ENCODE results near the gene UQCRC2. TPM values are rescaled to one million over a fixed set of nuclear protein-coding genes. Genes with fewer than 3 reads are reported as not detected.
"Not testable (repeated sequence)": the region's sequence is repeated elsewhere in the genome, so short reads cannot be mapped to it uniquely, and the experiment has no call there.

Gene UQCRC2
- total RNA-seq = 100 to 1,000 TPM; 356 to 383 TPM

DNA sequence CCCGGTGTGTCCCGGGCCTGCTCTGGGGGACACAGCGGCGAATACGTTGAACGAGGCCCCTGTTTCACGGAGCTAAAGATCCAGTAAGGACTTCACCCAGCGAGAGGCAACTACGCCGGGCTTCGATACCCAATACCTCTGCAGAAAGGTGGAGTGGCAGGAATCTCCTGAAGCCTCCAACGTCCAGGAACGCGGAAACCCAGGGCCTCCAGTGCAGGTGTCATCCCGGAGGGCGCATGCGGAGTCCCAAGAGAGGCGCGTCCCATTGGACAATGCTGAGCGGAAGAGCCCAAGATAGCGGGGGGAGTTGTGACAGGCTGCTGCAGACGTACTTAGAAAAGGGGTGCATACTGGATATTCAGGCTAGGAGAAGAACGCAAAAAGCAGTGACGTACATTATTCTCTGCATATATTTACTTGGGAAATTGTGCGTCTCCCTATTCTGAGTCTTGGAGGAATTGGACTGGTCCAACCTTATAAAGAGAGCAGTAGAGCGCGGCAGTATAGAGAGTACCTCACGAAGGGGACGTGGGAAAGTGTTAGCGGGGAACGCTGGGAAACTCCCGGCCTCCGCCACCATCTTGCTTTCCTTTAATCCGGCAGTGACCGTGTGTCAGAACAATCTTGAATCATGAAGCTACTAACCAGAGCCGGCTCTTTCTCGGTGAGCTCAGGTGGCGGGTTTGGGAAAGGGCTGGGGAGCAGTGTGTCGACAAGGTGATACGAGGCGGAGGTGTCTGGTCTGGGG, at the start of gene UQCRC2:
TSS of gene UQCRC2 (plus strand) at position 569 of the 748 bp plus-strand sequence. CDS start at position 632, 63 bp downstream.
- Mint-ChIP-seq H3K4me3 (peak within 1 kb of the TSS; percentile 100), H3K36me3 (ENCODE audit: low read depth) (peaks cover 45% of the 10 kb centered on the region), H3K4me1 (ENCODE audit: low read depth) (peaks cover 53% of the 10 kb centered on the region), H3K9me3 (no peaks in the 10 kb centered on the region), H3K27me3 (no peaks in the 10 kb centered on the region), H3K27ac (peak within 1 kb of the TSS; percentile 98)
- POLR2A ChIA-PET = interaction anchor here (0.7 to 2.5 kb wide), 19 partner anchors 8 to 344 kb away, joined by 3 to 19 read pairs (median 4); partner anchors contain the start of genes MOSMO and POLR3E
- TF ChIP-seq, protein P1, sequence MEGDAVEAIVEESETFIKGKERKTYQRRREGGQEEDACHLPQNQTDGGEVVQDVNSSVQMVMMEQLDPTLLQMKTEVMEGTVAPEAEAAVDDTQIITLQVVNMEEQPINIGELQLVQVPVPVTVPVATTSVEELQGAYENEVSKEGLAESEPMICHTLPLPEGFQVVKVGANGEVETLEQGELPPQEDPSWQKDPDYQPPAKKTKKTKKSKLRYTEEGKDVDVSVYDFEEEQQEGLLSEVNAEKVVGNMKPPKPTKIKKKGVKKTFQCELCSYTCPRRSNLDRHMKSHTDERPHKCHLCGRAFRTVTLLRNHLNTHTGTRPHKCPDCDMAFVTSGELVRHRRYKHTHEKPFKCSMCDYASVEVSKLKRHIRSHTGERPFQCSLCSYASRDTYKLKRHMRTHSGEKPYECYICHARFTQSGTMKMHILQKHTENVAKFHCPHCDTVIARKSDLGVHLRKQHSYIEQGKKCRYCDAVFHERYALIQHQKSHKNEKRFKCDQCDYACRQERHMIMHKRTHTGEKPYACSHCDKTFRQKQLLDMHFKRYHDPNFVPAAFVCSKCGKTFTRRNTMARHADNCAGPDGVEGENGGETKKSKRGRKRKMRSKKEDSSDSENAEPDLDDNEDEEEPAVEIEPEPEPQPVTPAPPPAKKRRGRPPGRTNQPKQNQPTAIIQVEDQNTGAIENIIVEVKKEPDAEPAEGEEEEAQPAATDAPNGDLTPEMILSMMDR (IDR thresholded peaks at IDR 0.05) = no peak
- intact Hi-C loops (cut with micrococcal nuclease) = loop anchor here (5.0 kb wide), 1 partner anchor 234 kb away; no protein-coding TSS in a partner anchor
- DNase-seq = peak; percentile 94
- CTCF ChIA-PET = interaction anchor here (0.8 to 4.0 kb wide), 5 partner anchors 11 to 236 kb away, joined by 3 to 19 read pairs (median 3); no protein-coding TSS in a partner anchor
- peak; percentile 93 for ATAC-seq

DNA sequence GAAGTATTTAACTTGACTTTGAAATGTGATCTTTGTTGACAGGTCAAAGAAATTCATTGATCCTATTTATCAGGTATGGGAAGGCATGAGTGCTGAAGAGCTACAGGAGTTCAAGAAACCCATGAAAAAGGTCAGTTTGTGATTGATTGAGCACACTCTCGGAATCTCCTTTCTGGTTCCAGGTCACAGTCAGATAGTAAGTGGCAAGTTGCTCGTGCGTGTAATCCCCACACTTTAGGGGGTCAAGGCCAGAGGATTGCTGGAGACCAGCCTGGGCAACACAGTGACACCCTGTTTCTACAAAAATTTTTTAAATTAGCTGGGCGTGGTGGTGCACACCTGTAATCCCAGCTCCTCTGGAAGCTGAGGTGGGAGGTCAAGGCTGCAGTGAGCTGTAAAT, 20.5 kb upstream of the UQCRC2 start:
- H3K4me3 Mint-ChIP-seq; H3K9me3 Mint-ChIP-seq; POLR2A ChIA-PET; intact Hi-C loops (cut with micrococcal nuclease); H3K27me3 Mint-ChIP-seq; CTCF ChIA-PET; ATAC-seq; DNase-seq; H3K27ac Mint-ChIP-seq; H3K36me3 Mint-ChIP-seq (ENCODE audit: low read depth): not testable (repeated sequence)
- peaks cover 16% of the 10 kb centered on the region for H3K4me1 Mint-ChIP-seq (ENCODE audit: low read depth)

DNA sequence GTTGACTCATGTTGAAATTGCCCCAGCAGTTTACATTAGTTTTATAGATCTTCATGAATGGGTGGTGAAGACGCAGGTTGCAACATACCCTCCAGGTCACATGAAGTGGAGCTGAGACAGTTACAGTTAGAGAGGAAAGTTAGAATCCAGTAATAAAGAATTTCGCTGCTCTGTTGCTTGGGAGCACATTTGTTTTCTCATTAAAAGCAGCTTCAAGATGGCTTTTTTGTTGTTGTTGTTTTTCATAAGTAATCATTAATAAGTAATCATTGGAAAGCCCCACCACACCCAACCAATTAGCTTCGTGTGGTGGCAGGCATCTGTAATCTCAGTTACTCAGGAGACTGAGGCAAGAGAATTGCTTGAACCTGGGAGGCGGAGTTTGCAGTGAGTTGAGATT, 19.8 kb upstream of the UQCRC2 start:
- intact Hi-C loops (cut with micrococcal nuclease); POLR2A ChIA-PET; CTCF ChIA-PET; H3K9me3 Mint-ChIP-seq; H3K36me3 Mint-ChIP-seq (ENCODE audit: low read depth); H3K27me3 Mint-ChIP-seq; H3K27ac Mint-ChIP-seq; H3K4me3 Mint-ChIP-seq; DNase-seq; ATAC-seq: not testable (repeated sequence)
- H3K4me1 Mint-ChIP-seq (ENCODE audit: low read depth) = peaks cover 16% of the 10 kb centered on the region

DNA sequence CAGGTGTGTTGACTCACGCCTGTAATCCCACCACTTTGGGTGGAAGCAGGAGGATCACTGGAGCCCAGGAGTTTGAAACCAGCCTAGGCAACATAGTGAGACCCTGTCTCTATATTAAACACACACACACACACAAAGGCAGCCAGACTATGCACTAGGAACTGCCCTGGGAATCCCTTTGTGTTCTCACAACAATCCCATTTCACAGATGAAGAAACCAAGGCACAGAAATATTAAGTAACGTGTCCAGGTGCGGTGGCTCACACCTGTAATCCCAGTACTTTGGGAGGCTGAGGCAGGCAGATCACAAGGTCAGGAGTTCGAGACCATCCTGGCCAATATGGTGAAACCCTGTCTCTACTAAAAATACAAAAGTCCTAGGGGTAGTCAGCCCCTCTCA, 19.4 kb upstream of the UQCRC2 start:
- ATAC-seq; H3K4me3 Mint-ChIP-seq; H3K9me3 Mint-ChIP-seq; DNase-seq; H3K27me3 Mint-ChIP-seq; intact Hi-C loops (cut with micrococcal nuclease); H3K36me3 Mint-ChIP-seq (ENCODE audit: low read depth); H3K27ac Mint-ChIP-seq; POLR2A ChIA-PET: not testable (repeated sequence)
- CTCF ChIA-PET = interaction anchor here (0.6 kb wide), 1 partner anchor 255 kb away, joined by 3 read pairs; no protein-coding TSS in a partner anchor
- H3K4me1 Mint-ChIP-seq (ENCODE audit: low read depth) = peaks cover 16% of the 10 kb centered on the region

DNA sequence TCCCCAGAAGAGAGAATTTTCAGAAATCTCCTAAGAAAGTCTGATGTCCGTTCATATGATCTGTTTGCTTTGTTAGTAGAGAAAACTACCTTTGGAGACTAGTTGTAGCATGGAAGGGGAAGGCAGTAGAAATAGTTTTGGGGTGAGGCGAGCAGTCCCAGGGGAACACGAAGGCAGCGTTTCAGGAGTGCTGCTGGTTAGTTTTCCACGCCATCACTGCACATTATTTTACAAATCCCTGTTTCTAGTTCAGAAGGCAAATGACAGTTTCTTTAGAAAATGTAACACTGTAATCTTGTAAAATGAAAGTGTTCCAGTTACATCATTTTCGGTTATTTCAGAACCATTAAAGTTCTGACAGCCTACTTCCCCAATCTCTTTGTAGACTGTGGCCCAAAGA, 16.9 kb upstream of the UQCRC2 start:
- POLR2A ChIA-PET; ATAC-seq; DNase-seq; H3K36me3 Mint-ChIP-seq (ENCODE audit: low read depth); H3K27me3 Mint-ChIP-seq; intact Hi-C loops (cut with micrococcal nuclease); H3K27ac Mint-ChIP-seq; H3K4me3 Mint-ChIP-seq; H3K9me3 Mint-ChIP-seq: not testable (repeated sequence)
- H3K4me1 Mint-ChIP-seq (ENCODE audit: low read depth) = peaks cover 16% of the 10 kb centered on the region
- CTCF ChIA-PET = interaction anchor here (1.0 kb wide), 1 partner anchor 141 kb away, joined by 3 read pairs; no protein-coding TSS in a partner anchor

DNA sequence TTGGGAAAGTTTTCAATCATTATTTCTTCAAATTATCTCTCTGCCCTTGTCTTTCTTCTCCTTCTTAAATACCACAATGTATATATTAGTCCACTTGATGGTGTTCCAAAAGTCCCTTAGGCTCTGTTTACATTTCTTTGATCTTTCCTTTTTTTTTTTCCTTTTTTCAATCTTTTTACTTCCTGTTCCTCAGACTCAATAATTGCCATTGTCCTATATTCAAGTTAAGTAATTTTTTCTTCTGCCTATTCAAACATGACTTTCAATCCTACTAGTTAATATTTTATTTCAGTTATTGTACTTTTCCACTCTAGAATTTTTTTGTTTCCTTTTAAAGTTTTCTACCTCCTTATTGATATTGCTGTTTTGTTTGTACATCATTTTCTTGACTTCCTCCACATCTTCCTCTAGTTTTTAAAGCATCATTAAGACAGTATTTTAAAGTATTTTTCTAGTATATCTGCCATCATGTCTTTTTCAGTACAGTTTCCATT, 15.8 kb upstream of the UQCRC2 start:
- DNase-seq (no peak), ATAC-seq (no peak)
- Mint-ChIP-seq H3K4me1 (ENCODE audit: low read depth) (peaks cover 16% of the 10 kb centered on the region), H3K27me3 (peaks cover 2% of the 10 kb centered on the region), H3K9me3 (no peaks in the 10 kb centered on the region), H3K27ac (peak overlapping the region; percentile 5), H3K36me3 (ENCODE audit: low read depth) (no peaks in the 10 kb centered on the region), H3K4me3 (peak overlapping the region; percentile 12)
- intact Hi-C loops (cut with micrococcal nuclease) = no loop called here
- POLR2A ChIA-PET = no interaction called here
- CTCF ChIA-PET = interaction anchor here (1.0 kb wide), 2 partner anchors 12 to 140 kb away, joined by 3 to 4 read pairs; no protein-coding TSS in a partner anchor
- TF ChIP-seq, protein P1 (IDR thresholded peaks at IDR 0.05) = no peak

DNA sequence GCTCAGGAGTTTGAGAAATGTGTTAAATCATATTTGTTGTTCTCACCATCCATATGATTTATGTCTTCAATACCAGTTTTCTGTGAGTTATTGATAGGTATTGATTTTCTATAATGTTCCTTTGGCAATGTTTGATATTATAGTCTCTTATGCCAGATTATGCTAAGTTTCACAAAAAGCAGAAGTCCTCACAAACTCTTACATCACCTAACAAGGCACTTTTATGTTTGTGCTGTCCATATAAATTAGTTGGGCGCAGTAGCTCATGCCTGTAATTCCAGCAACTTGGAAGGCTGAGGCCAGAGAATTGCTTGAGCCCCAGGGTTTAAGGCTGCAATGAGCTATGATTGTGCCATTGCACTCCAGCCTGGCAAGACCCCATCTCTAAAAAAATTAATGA, 12.6 kb upstream of the UQCRC2 start:
- intact Hi-C loops (cut with micrococcal nuclease) = no loop called here
- peaks cover 9% of the 10 kb centered on the region for H3K4me1 Mint-ChIP-seq (ENCODE audit: low read depth)
- TF ChIP-seq, protein P1 (IDR thresholded peaks at IDR 0.05) = no peak
- ChIA-PET CTCF (interaction anchor here (3.0 kb wide), 1 partner anchor 137 kb away, joined by 8 read pairs; no protein-coding TSS in a partner anchor), POLR2A (no interaction called here)
- H3K27ac Mint-ChIP-seq = no peak overlapping the region
- ATAC-seq (no peak), DNase-seq (no peak)
- H3K9me3 Mint-ChIP-seq = no peaks in the 10 kb centered on the region
- no peak overlapping the region for H3K4me3 Mint-ChIP-seq
- peaks cover 2% of the 10 kb centered on the region for H3K27me3 Mint-ChIP-seq
- peaks cover 2% of the 10 kb centered on the region for H3K36me3 Mint-ChIP-seq (ENCODE audit: low read depth)

Measured in activated CD8-positive, alpha-beta T cell treated with anti-CD3 and anti-CD28 coated beads for 36 hours (primary cell).